ENCODE results near the gene PLXDC2. TPM values are rescaled to one million over a fixed set of nuclear protein-coding genes. Genes with fewer than 3 reads are reported as not detected.

PLXDC2 gene
- total RNA-seq, 1 donor from 2014 or later = 79.2 TPM

- no peak for TF ChIP-seq CTCF (conservative IDR thresholded peaks at IDR 0.05)
- Mint-ChIP-seq H3K27me3 (no peaks in the 10 kb centered on the region), H3K4me3 (no peak overlapping the region), H3K4me1 (ENCODE audit: unreplicated experiment) (peaks cover 15% of the 10 kb centered on the region), H3K9me3 (no peaks in the 10 kb centered on the region), H3K36me3 (peaks cover 38% of the 10 kb centered on the region), H3K27ac (peak overlapping the region; percentile 1)
- DNase-seq (ENCODE audit: extremely low spot score, unreplicated experiment) = no peak
These were observed 431.9 kb downstream of the PLXDC2 start for GRCh38 chr10:20247891-20248708.

- H3K4me1 Mint-ChIP-seq (ENCODE audit: unreplicated experiment) = peaks cover 16% of the 10 kb centered on the region
- H3K27ac Mint-ChIP-seq = no peak overlapping the region
- peaks cover 24% of the 10 kb centered on the region for H3K36me3 Mint-ChIP-seq
- no peak overlapping the region for H3K4me3 Mint-ChIP-seq
- TF ChIP-seq CTCF (conservative IDR thresholded peaks at IDR 0.05) = no peak
- DNase-seq (ENCODE audit: extremely low spot score, unreplicated experiment) = no peak
- H3K9me3 Mint-ChIP-seq = no peaks in the 10 kb centered on the region
- no peaks in the 10 kb centered on the region for H3K27me3 Mint-ChIP-seq
These were observed 437.8 kb downstream of the PLXDC2 start for GRCh38 chr10:20254078-20254477.

GRCh38 chr10:20254497-20254896, 438.3 kb downstream of the PLXDC2 start:
- Mint-ChIP-seq H3K4me3 (no peak overlapping the region), H3K9me3 (no peaks in the 10 kb centered on the region), H3K27ac (no peak overlapping the region), H3K36me3 (peaks cover 23% of the 10 kb centered on the region), H3K27me3 (no peaks in the 10 kb centered on the region), H3K4me1 (ENCODE audit: unreplicated experiment) (peaks cover 16% of the 10 kb centered on the region)
- TF ChIP-seq CTCF (conservative IDR thresholded peaks at IDR 0.05) = no peak
- no peak for DNase-seq (ENCODE audit: extremely low spot score, unreplicated experiment)

- no peak for DNase-seq (ENCODE audit: extremely low spot score, unreplicated experiment)
- Mint-ChIP-seq H3K4me3 (no peak overlapping the region), H3K4me1 (ENCODE audit: unreplicated experiment) (peaks cover 16% of the 10 kb centered on the region), H3K36me3 (peaks cover 26% of the 10 kb centered on the region), H3K9me3 (peaks cover 9% of the 10 kb centered on the region), H3K27me3 (no peaks in the 10 kb centered on the region), H3K27ac (no peak overlapping the region)
- no peak for TF ChIP-seq CTCF (conservative IDR thresholded peaks at IDR 0.05)
These were observed 440.7 kb downstream of the PLXDC2 start for GRCh38 chr10:20256969-20257368.

GRCh38 chr10:20257422-20257821, 441.2 kb downstream of the PLXDC2 start:
- peaks cover 26% of the 10 kb centered on the region for H3K36me3 Mint-ChIP-seq
- H3K4me3 Mint-ChIP-seq = no peak overlapping the region
- no peak for DNase-seq (ENCODE audit: extremely low spot score, unreplicated experiment)
- peaks cover 16% of the 10 kb centered on the region for H3K4me1 Mint-ChIP-seq (ENCODE audit: unreplicated experiment)
- no peaks in the 10 kb centered on the region for H3K27me3 Mint-ChIP-seq
- H3K27ac Mint-ChIP-seq = no peak overlapping the region
- H3K9me3 Mint-ChIP-seq = peaks cover 9% of the 10 kb centered on the region
- TF ChIP-seq CTCF (conservative IDR thresholded peaks at IDR 0.05) = no peak
